Neural progenitor cell (in vitro differentiated cells): Measurements from ENCODE around the gene FBXL4. TPM values are rescaled to one million over a fixed set of nuclear protein-coding genes. Genes with fewer than 3 reads are reported as not detected.
A peak's percentile ranks its signal among the peaks of the same experiment; 100 is the strongest.

Source experiments
- DNase-seq: peaks from one replicate; pipeline ENCODE4 v3.0.0-alpha.2; 2016; ENCODE audit warnings: low spot score
- H2AFZ ChIP-seq: fragments of 200-600 bp; sonication (generic); replicated peaks from 2 replicates; pipeline ENCODE4 v1.6.1; 2016; ENCODE audit warnings: antibody characterized with exemption
- H3F3A ChIP-seq: fragments of 200-600 bp; sonication (generic); 2 replicates; pipeline ENCODE4 v1.6.1; 2016; ENCODE audit warnings: antibody characterized with exemption, low read depth
- H3K27ac ChIP-seq: fragments of 200-600 bp; sonication (generic); 2 replicates; pipeline ENCODE4 v1.5.1; 2016; ENCODE audit warnings: mild to moderate bottlenecking
- H3K27me3 ChIP-seq: fragments of 200-600 bp; sonication (generic); 2 replicates; pipeline ENCODE4 v1.6.1; 2016; ENCODE audit warnings: mild to moderate bottlenecking, moderate library complexity
- H3K36me3 ChIP-seq: fragments of 200-600 bp; sonication (generic); 2 replicates; pipeline ENCODE4 v1.5.1; 2016
- H3K4me1 ChIP-seq: fragments of 200-600 bp; sonication (generic); 2 replicates; pipeline ENCODE4 v1.6.1; 2016; ENCODE audit warnings: mixed run types
- H3K4me2 ChIP-seq: fragments of 200-600 bp; sonication (generic); 2 replicates; pipeline ENCODE4 v1.6.1; 2016
- H3K4me3 ChIP-seq: fragments of 200-600 bp; sonication (generic); 2 replicates; pipeline ENCODE4 v1.5.1; 2016
- H3K79me2 ChIP-seq: fragments of 200-600 bp; sonication (generic); 2 replicates; pipeline ENCODE4 v1.6.1; 2016; ENCODE audit warnings: low read depth
- H3K9ac ChIP-seq: fragments of 200-600 bp; sonication (generic); 2 replicates; pipeline ENCODE4 v1.6.1; 2016
- H3K9me3 ChIP-seq: fragments of 200-600 bp; sonication (generic); 2 replicates; pipeline ENCODE4 v1.5.1; 2016; ENCODE audit warnings: low read depth
- H4K20me1 ChIP-seq: fragments of 200-600 bp; sonication (generic); 2 replicates; pipeline ENCODE4 v1.6.1; 2016; ENCODE audit warnings: low read depth
- H3K27ac Mint-ChIP-seq: 3 replicates; pipeline ENCODE4 v1.8.0; 2021; ENCODE audit warnings: mixed read lengths
- H3K27me3 Mint-ChIP-seq: 2 replicates; pipeline ENCODE4 v1.8.0; 2022; ENCODE audit warnings: low read depth, mild to moderate bottlenecking, inconsistent platforms, moderate library complexity, mixed read lengths; ENCODE audit not compliant: insufficient read depth
- H3K36me3 Mint-ChIP-seq: 3 replicates; pipeline ENCODE4 v1.8.0; 2021; ENCODE audit warnings: mixed read lengths
- H3K4me1 Mint-ChIP-seq: 3 replicates; pipeline ENCODE4 v1.8.0; 2021; ENCODE audit warnings: mixed read lengths
- H3K4me3 Mint-ChIP-seq: 3 replicates; pipeline ENCODE4 v1.8.0; 2021; ENCODE audit warnings: mild to moderate bottlenecking, moderate library complexity, mixed read lengths
- H3K9me3 Mint-ChIP-seq: 3 replicates; pipeline ENCODE4 v1.8.0; 2020; ENCODE audit warnings: mixed read lengths
- CTCF ChIP-seq: fragments of 200-600 bp; sonication (generic); IDR thresholded peaks from 2 replicates; pipeline ENCODE4 v1.5.1; 2017; ENCODE audit warnings: antibody characterized with exemption, mild to moderate bottlenecking
- EZH2 ChIP-seq: fragments of 200-600 bp; sonication (generic); IDR thresholded peaks from 2 replicates; pipeline ENCODE4 v1.6.1; 2017; ENCODE audit warnings: antibody characterized with exemption, mild to moderate bottlenecking, moderate library complexity
- EZH2phosphoT487 ChIP-seq: fragments of 200-600 bp; sonication (generic); IDR thresholded peaks from 2 replicates; pipeline ENCODE4 v1.6.1; 2017; ENCODE audit warnings: antibody characterized with exemption
- total RNA-seq: library from RNA; depleted of rRNA; stranded (reverse); fragments of >200 nt; gene quantifications from 2 replicates; pipeline ENCODE4 v1.2.3, GENCODE V29; 2015; ENCODE audit warnings: low replicate concordance

FBXL4 gene
- total RNA-seq, 1 donor from 2014 or later = 18.3 TPM

GRCh38 chr6:98840385-98840784, 107.4 kb downstream of the FBXL4 start:
- Histone ChIP-seq H3K9ac (no peak overlapping the region), H3K4me1 (peaks cover 69% of the 10 kb centered on the region), H3K9me3 (no peaks in the 10 kb centered on the region), H3K4me2 (no peak overlapping the region), H3K27ac (no peak overlapping the region), H3K4me3 (no peak overlapping the region), H3K79me2 (peaks cover 43% of the 10 kb centered on the region), H3F3A (peaks cover 34% of the 10 kb centered on the region), H2AFZ (no peak overlapping the region), H4K20me1 (peaks cover 87% of the 10 kb centered on the region), H3K27me3 (peaks cover 95% of the 10 kb centered on the region), H3K36me3 (no peaks in the 10 kb centered on the region)
- peaks cover 4% of the 10 kb centered on the region for H3K27me3 Mint-ChIP-seq
- H3K4me1 Mint-ChIP-seq = peaks cover 35% of the 10 kb centered on the region
- peaks cover 2% of the 10 kb centered on the region for H3K9me3 Mint-ChIP-seq
- peak overlapping the region; percentile 94 for H3K4me3 Mint-ChIP-seq
- peaks cover 62% of the 10 kb centered on the region for H3K36me3 Mint-ChIP-seq
- TF ChIP-seq EZH2 (no peak), CTCF (no peak), EZH2phosphoT487 (no peak)
- peak overlapping the region; percentile 77 for H3K27ac Mint-ChIP-seq
- peak; percentile 1 for DNase-seq

GRCh38 chr6:98839781-98840361, 107.9 kb downstream of the FBXL4 start:
- TF ChIP-seq CTCF (peak; percentile 75), EZH2 (no peak)
- H3K27ac ChIP-seq = no peak overlapping the region
- no peaks in the 10 kb centered on the region for H3K36me3 ChIP-seq
- H3K27me3 ChIP-seq = peaks cover 98% of the 10 kb centered on the region
- peak overlapping the region; percentile 88 for H3K4me2 ChIP-seq
- H2AFZ ChIP-seq = no peak overlapping the region
- peaks cover 34% of the 10 kb centered on the region for H3K4me1 Mint-ChIP-seq
- no peak overlapping the region for H3K4me3 ChIP-seq
- peaks cover 46% of the 10 kb centered on the region for H3K79me2 ChIP-seq
- peaks cover 69% of the 10 kb centered on the region for H3K4me1 ChIP-seq
- H3K9me3 Mint-ChIP-seq = peaks cover 2% of the 10 kb centered on the region
- H4K20me1 ChIP-seq = peaks cover 87% of the 10 kb centered on the region
- H3F3A ChIP-seq = peaks cover 32% of the 10 kb centered on the region
- DNase-seq = peak; percentile 69
- no peak overlapping the region for H3K9ac ChIP-seq
- H3K27ac Mint-ChIP-seq = peak overlapping the region; percentile 43
- peaks cover 3% of the 10 kb centered on the region for H3K27me3 Mint-ChIP-seq
- peaks cover 62% of the 10 kb centered on the region for H3K36me3 Mint-ChIP-seq
- peak overlapping the region; percentile 94 for H3K4me3 Mint-ChIP-seq
- no peaks in the 10 kb centered on the region for H3K9me3 ChIP-seq

GRCh38 chr6:98838975-98839374, 108.8 kb downstream of the FBXL4 start:
- peaks cover 2% of the 10 kb centered on the region for H3K27me3 Mint-ChIP-seq
- peaks cover 29% of the 10 kb centered on the region for H3K4me1 Mint-ChIP-seq
- TF ChIP-seq EZH2phosphoT487 = no peak
- no peak for TF ChIP-seq CTCF
- no peak for TF ChIP-seq EZH2
- Histone ChIP-seq H3K36me3 (no peaks in the 10 kb centered on the region), H3K4me1 (peaks cover 61% of the 10 kb centered on the region), H3K9me3 (no peaks in the 10 kb centered on the region), H3F3A (peaks cover 30% of the 10 kb centered on the region), H3K9ac (no peak overlapping the region), H2AFZ (no peak overlapping the region), H3K4me2 (peak overlapping the region; percentile 88), H3K79me2 (peaks cover 46% of the 10 kb centered on the region), H4K20me1 (peaks cover 80% of the 10 kb centered on the region), H3K27me3 (peaks cover 91% of the 10 kb centered on the region), H3K27ac (no peak overlapping the region), H3K4me3 (no peak overlapping the region)
- DNase-seq = no peak
- peaks cover 56% of the 10 kb centered on the region for H3K36me3 Mint-ChIP-seq
- H3K4me3 Mint-ChIP-seq = peak overlapping the region; percentile 94
- H3K9me3 Mint-ChIP-seq = peaks cover 2% of the 10 kb centered on the region
- no peak overlapping the region for H3K27ac Mint-ChIP-seq
